CD4-positive, alpha-beta T cell treated with Interleukin-6 at 100 ng/mL for 8 hours (primary cell): Measurements from ENCODE around the gene MCM3AP.

Experiments used
- DNase-seq: peaks from one replicate; pipeline ENCODE4 v3.0.0-alpha.2; 2020; ENCODE audit warnings: mixed read lengths, low spot score

MCM3AP gene

DNA sequence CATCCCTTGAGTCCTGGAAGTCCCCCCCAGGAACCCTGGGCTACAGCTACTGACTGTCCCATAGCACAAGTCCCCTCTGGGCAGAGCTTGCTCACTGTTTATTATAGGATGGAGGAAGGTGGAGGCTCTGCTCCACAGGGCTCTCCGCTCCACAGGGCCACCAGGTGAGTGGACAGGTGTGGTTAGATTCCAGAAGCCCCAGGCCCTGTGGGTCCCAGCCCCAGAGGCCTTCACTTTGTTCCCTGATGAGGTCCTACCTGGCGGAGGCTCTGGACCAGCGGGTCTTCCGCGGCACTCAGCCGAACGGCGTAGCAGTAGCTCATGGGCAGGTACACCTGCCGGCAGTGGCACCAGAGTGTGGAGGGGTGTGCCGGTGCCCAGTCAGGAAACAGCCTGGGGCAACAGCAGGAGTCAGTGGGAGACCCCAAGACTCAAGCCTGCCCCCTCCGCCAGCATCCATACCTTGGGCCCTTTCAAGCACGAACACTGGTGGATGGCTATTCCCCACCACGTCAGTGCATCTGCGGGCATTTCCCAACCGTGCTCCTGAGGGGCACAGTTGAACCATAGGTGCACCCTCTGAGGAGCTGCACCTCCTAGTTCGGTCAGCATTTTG lies 69.2 kb downstream of the MCM3AP start:
- DNase-seq = no peak

DNA sequence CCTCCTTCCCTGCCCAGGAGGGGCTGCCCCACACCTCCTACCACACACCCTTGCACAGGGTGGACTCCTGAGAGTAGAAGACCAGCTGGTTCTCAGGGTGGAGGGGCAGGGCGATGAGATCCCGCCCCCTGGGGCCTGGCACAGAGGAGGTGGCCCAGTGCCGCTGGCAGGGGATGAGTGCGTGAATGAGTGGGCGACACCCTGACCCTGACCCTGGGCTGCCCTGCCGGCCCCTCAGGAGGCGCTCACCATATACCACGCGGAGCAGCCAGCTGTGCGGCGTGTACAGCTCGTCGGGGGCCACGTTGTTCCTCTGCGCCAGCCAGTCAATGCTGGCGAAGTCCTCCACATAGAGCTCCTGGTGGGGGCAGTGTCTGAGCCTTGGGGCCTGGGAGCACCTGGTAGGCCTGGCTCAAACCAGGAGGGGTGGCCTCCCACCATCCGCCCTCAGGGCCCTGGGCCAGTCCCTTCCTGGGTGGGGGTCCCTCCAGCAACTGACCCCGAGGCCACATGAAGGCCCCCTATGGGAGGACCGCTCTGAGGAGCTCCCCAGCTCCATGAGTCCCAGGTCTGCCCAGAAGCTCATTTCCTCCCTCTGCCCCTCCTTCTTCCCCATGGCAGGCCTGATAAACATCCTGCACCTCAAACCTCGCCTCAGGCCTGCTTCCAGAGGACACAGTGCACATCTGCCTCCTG lies 69.8 kb downstream of the MCM3AP start:
- no peak for DNase-seq

DNA sequence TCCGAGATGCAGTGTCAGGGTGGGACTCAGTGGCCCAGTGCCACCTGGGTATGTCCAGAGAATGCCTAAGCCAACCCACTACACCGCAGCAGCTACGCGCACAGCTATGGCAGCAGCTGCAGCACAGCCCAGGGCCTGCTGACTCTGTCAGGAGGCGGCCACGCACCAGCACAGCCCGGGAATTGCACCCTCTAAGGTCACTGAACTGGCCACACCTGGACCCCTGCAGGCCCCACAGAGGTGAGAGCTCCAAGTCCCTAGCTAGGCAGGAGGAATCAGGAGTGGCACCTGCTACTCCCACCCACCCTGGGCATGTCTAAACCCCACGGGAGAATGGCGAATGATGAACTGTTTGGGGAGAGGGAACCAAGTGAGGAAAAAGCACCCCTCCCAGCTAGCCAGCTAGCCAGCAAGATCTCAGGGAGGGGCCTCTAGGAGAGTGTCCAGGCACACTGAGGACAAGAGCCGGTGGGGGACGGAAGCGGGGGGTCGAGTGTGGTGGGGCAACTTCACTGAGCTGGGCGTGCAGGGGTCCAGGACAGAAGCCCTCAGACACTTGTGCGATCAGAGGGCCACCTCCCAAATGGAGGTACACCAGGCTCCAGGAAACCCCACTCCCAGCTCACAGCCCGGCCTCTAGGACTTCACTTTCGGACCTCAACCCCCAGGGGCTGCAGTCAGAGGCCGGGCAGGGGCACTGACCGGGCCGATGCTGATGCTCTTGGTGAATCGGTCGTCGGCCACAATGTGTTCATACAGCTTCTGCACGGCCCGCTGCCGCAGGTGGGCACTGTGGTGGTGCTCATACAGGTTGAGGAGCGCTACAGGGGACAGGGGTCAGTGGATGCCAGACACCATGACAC lies 70.7 kb downstream of the MCM3AP start:
- no peak for DNase-seq

DNA sequence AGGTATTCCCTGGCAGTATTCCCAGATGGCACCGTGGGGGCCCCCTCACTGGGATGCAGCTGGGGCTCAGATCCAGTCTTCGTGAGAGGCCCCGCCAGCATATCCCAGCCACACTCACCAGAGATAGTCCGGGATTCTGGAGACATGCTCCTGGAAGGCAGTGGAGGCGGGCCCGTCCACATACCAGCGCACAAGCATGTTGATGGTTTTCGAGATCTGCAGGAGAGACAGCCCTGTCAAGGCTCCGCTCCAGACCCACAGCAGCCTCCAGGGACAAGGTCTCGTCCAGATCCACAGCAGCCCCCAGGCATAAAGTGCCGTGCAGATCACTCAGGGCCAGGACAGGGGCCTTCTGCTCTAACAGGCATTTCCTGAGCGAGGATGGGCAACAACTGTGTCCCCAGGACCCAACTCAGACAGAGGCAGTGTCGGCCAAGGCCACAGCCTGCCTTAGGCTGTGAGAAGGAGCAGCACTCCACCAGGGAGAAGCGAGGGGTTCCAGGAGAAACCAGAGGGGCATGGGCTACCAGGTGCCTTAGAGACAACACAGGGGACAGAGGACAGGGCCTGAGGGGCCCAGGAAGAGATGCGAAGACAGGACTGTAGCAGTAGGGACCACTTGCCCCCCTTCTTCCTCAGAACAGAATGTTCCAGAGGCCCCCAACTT lies 71.7 kb downstream of the MCM3AP start:
- no peak for DNase-seq

DNA sequence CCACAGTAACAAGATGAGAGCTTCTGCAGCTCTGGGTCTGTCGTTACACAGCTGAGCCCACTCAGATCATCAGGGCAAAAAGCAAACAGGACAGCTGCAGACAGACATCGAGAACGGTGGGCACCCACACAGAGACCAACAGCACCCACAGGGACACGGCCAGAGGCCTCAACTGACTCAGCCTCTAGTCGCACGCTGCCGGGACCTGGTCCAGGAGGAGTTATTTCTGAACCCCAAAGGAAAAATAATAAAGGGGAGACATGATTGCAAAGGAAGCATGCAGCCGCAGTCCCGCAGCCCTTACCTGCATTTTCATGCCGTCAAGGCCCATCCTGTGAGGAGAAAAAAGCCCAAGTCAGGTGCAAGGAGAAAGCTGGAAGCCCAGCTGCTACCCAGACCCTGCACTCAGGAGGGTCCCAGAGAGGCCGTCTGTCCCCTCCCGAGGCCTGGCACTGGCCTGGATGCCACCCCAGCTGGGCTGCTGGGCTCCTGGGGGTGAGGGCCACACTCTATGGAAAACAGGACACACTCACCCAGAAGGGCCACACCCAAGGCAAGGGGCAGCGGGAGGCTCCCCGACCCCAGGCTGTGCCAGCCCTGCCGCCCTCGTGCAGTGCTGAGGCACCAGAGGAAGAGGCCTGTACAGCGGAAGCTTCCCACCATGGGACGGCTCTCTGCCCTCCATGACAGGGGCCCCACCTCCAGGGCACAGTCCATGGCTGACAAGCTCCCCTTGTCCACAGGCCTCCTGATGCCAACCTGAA lies 72.5 kb downstream of the MCM3AP start:
- no peak for DNase-seq

DNA sequence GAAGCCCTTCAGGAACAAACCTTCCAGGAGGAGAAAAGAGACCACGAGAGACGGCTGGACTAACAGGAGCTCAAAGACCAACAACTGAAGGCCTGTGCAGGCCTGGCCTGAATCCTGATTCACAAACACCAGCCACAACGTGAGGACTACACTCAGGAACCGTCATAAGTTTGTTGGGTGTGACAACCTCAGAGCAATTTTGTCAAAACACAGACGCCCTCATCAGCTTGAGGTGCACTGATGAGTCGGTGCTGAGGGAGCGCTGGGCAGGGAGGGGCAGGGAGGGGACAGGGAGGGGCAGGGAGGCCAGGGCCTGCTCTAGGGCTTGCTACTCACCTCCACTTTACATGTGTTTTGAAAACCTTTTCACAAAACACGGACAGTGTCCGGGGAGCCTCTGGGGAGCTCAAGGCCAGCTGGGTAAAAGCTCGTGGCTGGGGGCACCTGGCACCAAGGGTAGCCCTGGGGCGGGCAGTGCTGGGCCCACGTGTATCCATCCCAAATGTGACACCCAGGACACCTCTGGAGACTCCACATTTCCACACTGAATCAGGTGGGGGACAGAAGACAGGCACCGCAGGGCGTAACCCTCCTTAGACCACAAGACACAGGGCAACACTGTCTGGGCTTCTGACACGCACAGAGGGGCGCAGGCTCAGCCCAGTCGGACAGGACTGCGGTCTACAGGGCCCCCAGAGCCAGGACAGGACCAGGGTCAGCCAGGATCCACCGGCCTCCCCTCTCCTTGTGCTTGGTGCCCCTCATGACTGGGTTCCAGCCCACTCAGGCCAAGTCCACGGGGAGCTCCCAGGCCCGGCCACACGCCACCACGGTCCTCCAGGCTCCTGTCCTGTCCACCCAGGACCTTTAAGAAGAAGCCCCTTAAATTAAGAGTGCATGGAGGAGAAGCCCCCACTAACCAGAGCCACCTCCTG lies 73.4 kb downstream of the MCM3AP start:
- DNase-seq = no peak

DNA sequence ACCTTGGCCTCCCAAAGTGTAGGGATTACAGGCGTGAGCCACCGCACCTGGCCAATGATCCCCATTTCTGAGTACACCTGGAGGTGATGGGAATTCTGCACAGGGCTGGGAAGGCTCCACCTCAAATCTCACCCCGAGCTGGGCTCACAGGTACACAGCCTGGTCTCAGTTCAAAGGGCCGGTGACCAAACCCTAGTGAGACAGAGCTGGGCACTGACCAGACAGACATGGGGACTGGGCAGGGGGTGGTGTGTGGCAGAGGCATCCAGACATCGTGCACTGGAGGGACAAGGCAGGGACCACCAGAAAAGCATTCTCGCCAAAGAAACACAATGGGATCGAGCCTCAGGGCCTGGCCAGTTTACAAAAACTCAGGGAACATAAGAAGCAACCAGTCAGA lies 74.0 kb downstream of the MCM3AP start:
- DNase-seq = no peak

DNA sequence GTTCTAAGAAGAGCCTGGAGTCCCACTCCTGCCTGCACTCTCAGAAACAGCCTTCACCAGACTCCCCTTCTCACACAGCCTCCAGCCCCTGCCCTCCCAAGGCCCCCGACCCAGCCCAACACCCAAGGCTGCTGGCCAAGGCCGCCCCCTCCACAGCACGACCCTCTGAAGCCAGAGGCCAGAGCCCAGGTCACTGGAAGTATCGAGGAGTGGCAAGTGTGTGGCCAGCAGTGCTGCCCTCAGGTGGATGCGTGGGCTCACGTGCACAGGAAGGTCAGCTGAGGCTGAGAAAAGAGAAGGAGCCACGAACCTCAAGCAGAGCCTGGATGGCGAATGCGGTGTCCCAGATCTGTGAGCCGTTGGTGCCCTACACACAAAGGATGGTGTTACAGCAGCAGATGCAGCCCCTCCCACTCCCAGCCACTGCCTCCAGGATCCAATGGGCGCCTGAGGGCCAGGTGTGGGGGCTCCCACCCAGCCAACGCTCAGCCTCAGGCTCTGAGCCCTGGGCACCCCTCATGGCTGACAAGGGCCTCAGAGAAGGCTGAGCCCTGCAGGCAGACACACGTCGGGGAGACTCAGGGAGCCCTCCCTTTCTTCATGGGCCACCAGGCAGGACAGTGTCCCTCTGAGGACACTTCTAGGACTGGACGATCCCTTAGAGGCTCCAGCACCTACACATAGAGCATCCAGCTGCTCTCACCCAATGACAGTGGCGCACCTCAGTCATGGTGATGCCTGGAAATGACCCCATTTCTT lies 74.9 kb downstream of the MCM3AP start:
- DNase-seq = no peak

DNA sequence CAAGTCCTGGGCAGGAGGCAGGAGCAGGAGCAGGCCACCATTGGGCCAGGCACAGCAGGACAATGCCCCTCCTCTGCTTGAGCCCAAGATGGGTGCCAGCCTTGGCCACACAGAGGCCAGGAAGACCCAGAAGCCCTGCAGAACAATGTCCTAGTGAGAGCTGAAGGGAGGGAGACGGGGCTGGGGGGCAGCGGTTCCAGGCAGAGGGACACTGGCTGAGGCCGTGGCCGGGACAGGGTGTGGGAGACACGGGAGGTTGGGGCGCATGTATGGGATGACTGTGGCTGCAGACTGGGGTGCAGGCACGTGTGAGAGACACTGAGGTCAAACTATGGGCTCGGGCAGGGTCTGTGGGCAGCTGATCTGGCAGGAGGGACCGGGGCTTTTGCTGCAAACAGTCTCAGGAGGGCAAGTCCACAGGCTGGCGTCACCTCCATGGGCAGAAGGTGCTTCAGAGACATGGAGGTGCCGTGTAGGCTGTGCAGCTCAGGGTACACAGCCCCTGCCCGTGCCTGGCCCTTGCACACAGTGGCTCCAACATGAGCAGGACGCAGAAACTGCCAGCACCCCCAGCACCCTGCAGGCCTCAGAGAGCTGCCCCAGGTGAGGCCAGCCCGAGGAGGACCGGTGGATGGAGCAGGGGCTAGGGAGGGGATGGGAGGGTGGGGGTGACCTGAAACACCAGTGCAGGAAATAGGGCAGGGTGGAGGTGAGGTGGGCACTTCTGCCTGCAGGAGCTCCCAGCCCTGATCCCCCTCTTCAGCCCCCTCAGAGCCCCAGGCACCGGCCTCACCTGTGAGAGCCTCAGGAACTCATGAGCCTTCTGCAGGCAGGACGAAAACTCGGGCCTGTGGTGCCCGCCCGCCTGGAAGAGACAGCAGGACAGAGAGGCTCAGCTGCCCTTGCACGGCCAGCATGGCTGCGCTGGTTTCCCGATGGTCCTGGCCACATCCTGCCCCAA lies 76.4 kb downstream of the MCM3AP start:
- DNase-seq = no peak

DNA sequence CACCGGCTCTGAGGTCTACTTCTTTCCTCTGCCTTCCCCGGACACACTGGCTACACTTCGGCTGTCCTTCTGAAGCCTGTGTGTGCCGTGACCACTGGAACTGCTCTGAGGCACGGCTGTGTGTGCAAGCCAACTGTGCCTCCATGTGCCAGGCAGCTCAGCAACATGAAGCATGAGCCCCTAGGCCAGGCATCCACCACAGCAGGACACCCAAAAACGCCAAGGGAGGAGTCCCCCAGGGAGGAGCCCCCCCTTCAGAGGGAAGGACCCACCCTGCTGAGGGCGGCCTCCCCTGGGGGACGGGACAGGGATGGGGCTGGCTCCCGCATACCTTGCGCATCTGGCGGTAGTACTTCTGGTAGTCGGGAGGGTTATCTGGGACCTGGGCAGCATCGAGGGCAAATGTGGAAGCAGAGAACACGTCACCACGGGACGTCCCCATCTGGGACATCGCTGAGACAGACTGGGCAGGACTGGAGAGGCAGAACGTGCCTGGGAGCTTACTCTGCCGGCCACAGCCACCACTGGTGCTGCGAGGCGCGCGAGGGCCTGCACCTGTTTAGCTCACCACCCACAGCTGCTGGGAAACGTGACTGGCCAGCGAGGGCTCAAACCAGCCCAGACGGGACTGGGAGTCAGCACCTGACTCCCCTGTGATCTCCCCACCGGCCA lies 77.4 kb downstream of the MCM3AP start:
- DNase-seq = no peak

DNA sequence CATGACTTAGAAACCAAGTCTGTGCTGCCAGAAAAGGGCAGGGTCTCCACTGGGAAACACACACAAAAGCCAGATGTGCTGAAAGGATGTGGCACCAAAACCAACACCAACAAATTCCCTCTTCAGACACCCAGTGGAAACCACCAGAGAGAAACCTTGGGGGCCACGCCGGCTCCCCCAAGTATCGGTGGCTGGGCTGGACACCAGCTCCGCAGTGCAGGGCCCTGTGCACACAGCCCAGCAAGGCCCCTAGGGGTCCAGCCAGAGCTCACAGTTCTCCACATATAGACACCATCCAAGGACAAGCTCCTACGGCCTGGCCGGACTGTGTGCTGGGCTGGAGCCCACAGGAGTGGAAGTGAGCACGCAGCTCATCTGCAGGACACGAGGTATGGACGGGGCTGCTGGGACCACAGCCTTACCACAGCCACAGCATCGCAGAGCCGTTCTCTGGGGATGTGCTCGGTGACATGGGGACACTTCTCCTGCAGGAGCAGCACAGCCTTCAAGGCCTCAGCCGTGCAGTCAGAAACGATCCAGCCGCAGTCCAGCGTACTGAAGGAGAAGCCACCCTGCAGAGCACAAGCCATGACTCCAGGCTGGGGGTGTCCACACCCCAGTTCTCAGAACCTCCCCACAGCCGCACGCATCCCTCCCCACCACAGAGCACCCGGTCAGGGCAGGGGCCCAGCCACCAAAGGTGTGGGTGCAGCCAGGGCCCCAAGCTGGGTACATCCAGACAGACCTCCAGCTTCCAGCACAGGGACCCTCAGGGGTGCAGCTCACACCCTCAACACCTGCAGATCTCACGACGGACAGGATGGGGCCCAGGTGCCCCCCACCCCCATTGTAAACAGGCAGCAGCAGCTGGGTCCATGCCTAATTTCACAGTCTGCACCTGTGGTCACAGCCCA lies 78.1 kb downstream of the MCM3AP start:
- no peak for DNase-seq

DNA sequence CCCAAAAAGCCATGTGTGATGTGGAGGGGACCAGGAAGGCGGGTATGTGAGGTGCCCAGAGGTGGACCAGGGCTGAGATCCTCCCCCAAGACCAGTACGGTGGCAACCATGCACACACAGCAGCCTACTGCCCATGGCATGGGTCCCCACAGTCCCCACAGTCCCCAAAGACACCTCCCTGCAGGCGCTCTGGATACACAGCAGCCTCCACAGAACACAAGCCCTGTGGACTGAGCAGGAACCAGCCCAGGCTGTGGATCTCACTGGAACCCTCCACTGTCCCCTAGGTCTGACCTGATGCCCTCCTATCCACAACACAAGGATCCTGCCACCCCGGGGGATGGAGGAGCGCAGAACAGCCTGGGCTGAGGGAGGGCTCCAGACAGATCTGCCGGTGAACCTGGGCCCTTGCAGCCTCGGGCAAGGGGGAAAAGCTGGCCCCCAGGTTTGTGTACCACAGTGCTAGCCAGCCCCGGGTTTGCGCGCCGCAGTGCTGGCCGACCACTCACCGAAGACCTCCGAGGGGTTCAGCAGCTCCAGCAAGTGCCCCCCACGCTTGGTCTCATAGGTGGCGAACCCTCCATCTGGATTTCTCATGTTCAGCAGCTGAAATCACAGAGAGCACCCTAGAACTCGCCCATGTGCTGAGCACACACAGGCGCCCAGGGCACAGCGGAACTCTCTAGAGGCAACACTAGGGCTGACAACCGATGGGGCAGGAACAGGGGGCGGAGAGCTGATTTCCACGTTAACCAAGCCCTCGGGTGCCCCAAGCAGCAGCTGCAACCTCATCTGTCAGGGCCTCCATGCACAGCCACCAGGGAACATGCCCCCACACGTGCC lies 79.0 kb downstream of the MCM3AP start:
- no peak for DNase-seq

DNA sequence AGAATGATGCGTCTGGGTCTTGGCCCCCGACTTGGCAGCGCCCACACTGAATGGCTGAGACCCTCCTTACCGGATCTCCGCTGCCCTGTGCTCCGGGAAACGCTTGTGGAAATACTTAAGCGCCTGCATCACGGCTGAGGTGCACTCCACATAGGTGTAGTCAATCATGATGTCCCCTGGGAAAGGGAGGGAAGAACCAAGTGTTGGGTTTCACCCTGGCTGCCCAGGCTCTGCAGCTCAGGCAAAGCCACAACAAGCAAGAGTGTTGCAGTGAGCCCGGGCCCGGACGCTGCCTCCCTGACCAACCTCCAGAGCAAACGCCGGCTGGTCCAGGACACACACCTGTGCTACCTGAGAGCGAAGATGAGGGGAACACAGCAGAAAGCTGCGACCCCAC lies 79.6 kb downstream of the MCM3AP start:
- DNase-seq = no peak

DNA sequence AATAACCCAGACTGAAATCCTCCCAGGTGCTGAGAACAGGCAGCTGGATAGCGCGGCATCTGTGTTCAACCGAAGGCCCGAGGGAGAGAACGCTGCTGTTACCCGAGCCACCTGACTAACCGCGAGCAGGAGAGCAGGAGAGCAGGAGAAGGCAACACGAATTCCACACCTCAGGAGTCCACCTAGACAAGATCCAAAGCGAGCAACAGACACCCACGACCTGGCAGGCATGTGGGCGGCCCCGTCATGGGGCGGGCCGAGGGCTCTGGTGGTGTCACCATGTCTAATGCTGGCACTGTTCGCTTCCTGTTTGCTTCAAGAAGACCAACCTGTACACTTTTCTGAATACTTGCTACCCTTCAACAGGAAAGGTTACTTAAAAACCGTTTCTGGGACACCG lies 80.2 kb downstream of the MCM3AP start:
- no peak for DNase-seq

DNA sequence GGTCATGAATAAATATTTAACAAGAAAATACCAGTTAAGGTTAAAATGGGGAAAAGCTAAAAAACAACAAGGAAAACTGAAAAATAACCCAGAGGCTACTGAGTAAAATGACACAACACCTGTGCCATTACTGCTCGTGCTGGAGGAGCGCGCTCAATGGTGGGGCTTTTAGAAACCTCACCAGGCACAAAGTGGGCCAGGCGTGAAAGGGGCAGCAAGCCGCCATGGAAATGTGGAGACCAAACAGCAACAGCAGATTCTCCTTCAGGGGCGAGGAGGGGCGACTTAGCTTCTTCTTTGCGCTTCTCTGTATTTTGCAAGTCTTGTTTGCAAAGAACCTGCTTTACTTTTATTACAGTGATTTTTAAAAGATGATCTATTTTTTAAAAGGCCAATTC lies 82.2 kb downstream of the MCM3AP start:
- no peak for DNase-seq

DNA sequence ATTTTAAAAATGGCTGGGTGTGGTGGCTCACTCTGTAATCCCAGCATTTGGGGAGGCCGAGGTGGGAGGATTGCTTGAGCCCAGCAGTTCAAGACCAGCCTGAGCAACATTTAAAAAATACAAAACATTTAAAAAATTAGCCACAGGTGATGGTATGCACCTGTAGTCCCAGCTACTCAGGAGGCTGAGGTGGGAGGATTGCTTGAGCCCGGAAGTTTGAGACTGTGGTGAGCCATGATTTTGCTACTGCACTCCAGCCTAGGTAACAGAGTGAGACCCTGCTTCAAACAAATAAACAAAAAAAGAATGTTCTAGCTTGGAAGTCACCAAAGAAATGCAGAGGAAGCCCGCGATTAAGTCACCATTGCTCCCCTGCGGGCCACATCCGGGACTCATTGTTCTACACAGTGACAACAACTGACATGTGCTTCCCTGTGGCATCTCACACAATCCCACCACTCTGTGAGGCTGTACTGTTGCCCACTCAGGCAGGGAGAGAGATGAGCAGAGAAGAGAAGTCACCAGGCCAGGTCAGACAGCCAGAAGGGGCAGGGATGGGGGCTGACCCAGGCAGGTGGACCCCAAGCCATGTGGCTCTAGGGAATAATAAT lies 82.7 kb downstream of the MCM3AP start:
- no peak for DNase-seq
